DMS114 treated with DMSO at 0.1 percent for 48 hours (cell line): ENCODE results near the gene PROM2.
"Not testable (repeated sequence)": the region's sequence is repeated elsewhere in the genome, so short reads cannot be mapped to it uniquely, and the experiment has no call there.

ENCODE experiments used
- DNase-seq: peaks from one replicate; lab custom pipeline; 2025; ENCODE audit not compliant: unreplicated experiment; lab: John Stamatoyannopoulos, UW

PROM2 gene

GRCh38 chr2:95269036-95269680, 5.1 kb upstream of the PROM2 start:
- no peak for DNase-seq

DNA sequence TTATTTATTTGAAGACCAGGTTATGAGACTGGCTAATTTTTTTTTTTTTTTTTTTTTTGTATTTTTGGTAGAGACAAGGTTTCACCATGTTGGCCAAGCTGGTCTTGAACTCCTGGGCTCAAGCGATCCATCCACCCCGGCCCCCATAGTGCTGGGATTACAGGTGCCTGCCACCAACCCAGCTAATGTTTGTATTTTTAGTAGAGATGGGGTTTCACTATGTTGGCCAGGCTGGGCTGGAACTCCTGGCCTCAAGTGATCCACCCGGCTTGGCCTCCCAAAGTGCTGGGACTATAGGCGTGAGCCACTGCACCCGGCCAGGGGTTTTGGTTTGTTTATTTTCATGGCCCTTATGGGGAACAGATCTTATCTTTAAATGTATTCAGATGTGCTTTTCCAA, 4.5 kb upstream of the PROM2 start:
- not testable (repeated sequence) for DNase-seq

- no peak for DNase-seq
Measured at GRCh38 chr2:95270541-95271081, 3.6 kb upstream of the PROM2 start.

DNA sequence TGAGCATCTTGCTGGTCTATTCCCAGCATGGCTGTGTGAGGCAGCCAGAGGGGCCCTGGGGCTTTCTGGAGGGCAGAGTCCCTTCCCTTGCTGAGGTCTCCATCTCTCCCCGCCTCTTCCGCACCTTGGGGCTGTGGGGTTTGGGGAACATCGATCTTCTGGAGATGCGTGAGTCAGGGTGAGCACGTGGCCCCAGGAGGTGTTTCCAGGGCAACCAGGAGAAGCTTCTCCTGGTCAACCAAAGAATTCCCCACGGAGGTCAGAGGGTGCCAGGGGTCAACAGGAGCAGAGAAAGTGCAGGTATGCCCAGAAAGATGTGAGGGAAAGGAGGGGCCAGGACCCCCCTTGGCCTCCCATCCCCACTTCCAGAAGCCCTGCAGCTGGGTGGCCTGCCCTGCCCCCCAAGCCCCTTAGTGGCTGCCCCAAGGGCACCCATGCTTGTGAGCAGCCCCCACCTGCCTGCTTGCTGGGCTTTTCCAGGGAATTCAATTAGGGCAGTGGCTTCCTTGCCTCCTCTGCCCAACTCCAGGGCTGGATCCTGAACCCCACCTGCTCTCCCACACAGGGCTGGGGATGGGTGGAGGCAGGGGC, 2.8 kb upstream of the PROM2 start:
- no peak for DNase-seq

GRCh38 chr2:95272299-95272751, 1.9 kb upstream of the PROM2 start:
- DNase-seq, result no peak

GRCh38 chr2:95272781-95273180, 1.5 kb upstream of the PROM2 start:
- no peak for DNase-seq

GRCh38 chr2:95273566-95274290, 521 bp upstream of the PROM2 start:
- no peak for DNase-seq

DNA sequence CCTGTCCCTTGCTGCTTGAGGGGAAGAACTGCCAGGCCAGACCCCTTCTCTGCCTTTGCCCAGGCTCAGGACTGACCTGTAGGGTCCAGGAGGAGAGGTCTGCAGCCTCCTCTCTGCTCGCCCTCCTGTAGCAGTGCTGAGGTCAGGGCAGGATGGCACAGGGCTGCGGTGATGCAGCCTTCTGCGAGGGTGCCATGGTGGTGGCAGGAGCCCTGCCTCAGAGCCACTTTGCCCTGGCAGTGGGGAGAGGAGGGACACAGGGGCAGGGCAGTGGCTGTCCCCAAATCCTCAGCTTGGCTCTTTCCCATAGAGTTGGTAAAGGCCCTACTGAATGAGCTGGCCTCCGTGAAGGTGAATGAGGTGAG, 884 bp downstream of the PROM2 start:
- no peak for DNase-seq

GRCh38 chr2:95275601-95276243, 1.5 kb downstream of the PROM2 start:
- no peak for DNase-seq

DNA sequence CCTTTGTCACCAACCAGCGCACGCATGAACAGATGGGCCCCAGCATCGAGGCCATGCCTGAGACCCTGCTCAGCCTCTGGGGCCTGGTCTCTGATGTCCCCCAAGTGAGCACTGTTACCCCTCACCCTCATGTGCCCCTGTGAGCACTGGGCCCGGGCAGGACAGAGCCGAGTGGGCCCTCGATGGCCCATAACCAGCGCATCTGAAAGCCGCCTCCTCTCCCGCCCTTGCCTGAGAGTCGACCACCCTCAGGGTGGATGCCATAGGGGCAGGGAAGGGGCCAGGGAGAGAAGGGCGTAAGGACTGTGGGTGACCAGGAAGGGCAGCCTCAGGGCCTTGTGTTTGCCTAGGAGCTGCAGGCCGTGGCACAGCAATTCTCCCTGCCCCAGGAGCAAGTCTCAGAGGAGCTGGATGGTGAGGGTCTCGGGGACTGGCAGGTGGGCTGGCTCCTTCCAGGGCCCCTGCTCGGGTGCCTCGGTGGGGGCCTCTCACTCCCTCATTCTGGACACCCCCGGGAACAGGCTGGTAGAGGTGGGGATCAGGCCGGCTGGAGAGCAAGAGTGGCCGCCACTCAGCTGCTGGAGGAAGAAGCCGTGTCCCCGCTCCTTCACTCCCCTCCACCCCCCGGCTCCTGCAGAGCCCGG, 2.1 kb downstream of the PROM2 start:
- DNase-seq, result no peak

GRCh38 chr2:95276888-95277245, 2.6 kb downstream of the PROM2 start:
- no peak for DNase-seq

GRCh38 chr2:95277246-95277906, 3.1 kb downstream of the PROM2 start:
- no peak for DNase-seq

- no peak for DNase-seq
Measured at GRCh38 chr2:95278051-95278471, 3.8 kb downstream of the PROM2 start.

- no peak for DNase-seq
Measured at GRCh38 chr2:95278637-95279225, 4.5 kb downstream of the PROM2 start.

GRCh38 chr2:95279435-95280035, 5.3 kb downstream of the PROM2 start:
- DNase-seq, result no peak

GRCh38 chr2:95281071-95281470, 6.8 kb downstream of the PROM2 start:
- no peak for DNase-seq

- no peak for DNase-seq
Measured at GRCh38 chr2:95281786-95282185, 7.5 kb downstream of the PROM2 start.

DNA sequence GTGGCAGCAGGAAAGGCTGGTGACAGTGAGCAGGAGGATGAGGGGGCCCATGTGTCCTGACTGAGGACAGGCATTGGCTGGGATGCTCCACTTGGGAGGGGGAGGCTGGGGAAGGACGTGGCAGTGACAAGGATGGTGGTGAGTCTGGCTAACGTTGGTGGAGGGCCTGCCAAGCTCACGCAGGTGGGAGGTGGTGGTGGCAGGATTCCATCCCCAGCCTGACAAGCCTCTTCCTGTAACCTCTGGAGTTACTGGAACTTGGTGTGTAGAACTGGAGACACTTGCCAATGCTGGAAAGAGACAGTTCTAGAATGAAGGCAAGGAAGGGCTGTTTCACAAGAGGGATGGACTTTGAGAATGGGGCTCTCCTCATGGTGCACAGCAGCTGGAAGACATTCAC, 8.2 kb downstream of the PROM2 start:
- DNase-seq, result no peak

- no peak for DNase-seq
Measured at GRCh38 chr2:95283562-95283961, 9.3 kb downstream of the PROM2 start.
